Trophoblast cell (in vitro differentiated cells and primary cell): ENCODE measurements around the gene BTLA.

ENCODE experiments used
- DNase-seq, 2 donors: peaks; one replicate each; pipeline ENCODE4 v3.0.0-alpha.2; 2016
- H2AFZ ChIP-seq: 2 replicates; pipeline ENCODE4 v1.6.1; 2013; ENCODE audit warnings: low read length, moderate library complexity, mild to moderate bottlenecking; ENCODE audit not compliant: insufficient read depth, poor library complexity
- H2AK5ac ChIP-seq: 2 replicates; pipeline ENCODE4 v1.6.1; 2013; ENCODE audit warnings: mild to moderate bottlenecking, low read length
- H2BK120ac ChIP-seq: 2 replicates; pipeline ENCODE4 v1.6.1; 2013; ENCODE audit warnings: low read length, mild to moderate bottlenecking, moderate library complexity; ENCODE audit not compliant: insufficient read depth, poor library complexity
- H2BK12ac ChIP-seq: 2 replicates; pipeline ENCODE4 v1.6.1; 2013; ENCODE audit warnings: mild to moderate bottlenecking, low read length, moderate library complexity
- H2BK5ac ChIP-seq: 2 replicates; pipeline ENCODE4 v1.6.1; 2013; ENCODE audit warnings: low read length, low read depth, moderate library complexity, mild to moderate bottlenecking; ENCODE audit not compliant: poor library complexity
- H3K14ac ChIP-seq: 2 replicates; pipeline ENCODE4 v1.6.1; 2013; ENCODE audit warnings: mild to moderate bottlenecking, low read length
- H3K18ac ChIP-seq: 2 replicates; pipeline ENCODE4 v1.6.1; 2013; ENCODE audit warnings: mild to moderate bottlenecking, low read length
- H3K23ac ChIP-seq: 2 replicates; pipeline ENCODE4 v1.6.1; 2013; ENCODE audit warnings: low read length
- H3K27ac ChIP-seq: 2 replicates; pipeline ENCODE4 v1.5.1; 2013; ENCODE audit warnings: low read depth, mild to moderate bottlenecking, inconsistent platforms, low read length, moderate library complexity
- H3K27me3 ChIP-seq: 2 replicates; pipeline ENCODE4 v1.6.1; 2013; ENCODE audit warnings: inconsistent platforms, mild to moderate bottlenecking, low read length, moderate library complexity; ENCODE audit not compliant: insufficient read depth
- H3K36me3 ChIP-seq, 2 experiments: 1 replicate in 1 of 2; 2 replicates in 1 of 2; pipeline ENCODE4 v1.6.1; 2013; ENCODE audit warnings: low read length in 2 of 2, mild to moderate bottlenecking in 2 of 2, moderate library complexity in 1 of 2; ENCODE audit not compliant: insufficient read depth in 2 of 2, control insufficient read depth in 1 of 2
- H3K4ac ChIP-seq: 2 replicates; pipeline ENCODE4 v1.6.1; 2013; ENCODE audit warnings: low read depth, mild to moderate bottlenecking, low read length, moderate library complexity
- H3K4me1 ChIP-seq, 2 experiments: 1 replicate in 1 of 2; 2 replicates in 1 of 2; pipeline ENCODE4 v1.6.1; 2013; ENCODE audit warnings: low read length in 2 of 2, mild to moderate bottlenecking in 2 of 2, moderate library complexity in 1 of 2; ENCODE audit not compliant: insufficient read depth in 2 of 2, control insufficient read depth in 1 of 2
- H3K4me2 ChIP-seq: 2 replicates; pipeline ENCODE4 v1.6.1; 2013; ENCODE audit warnings: inconsistent platforms, mild to moderate bottlenecking, low read length, moderate library complexity
- H3K4me3 ChIP-seq: 2 replicates; pipeline ENCODE4 v1.5.1; 2013; ENCODE audit warnings: mild to moderate bottlenecking, low read depth, low read length, inconsistent platforms
- H3K79me1 ChIP-seq: one replicate; pipeline ENCODE4 v1.6.1; 2013; ENCODE audit warnings: low read length
- H3K79me2 ChIP-seq: 2 replicates; pipeline ENCODE4 v1.6.1; 2013; ENCODE audit warnings: low read length, mild to moderate bottlenecking; ENCODE audit not compliant: control insufficient read depth, insufficient read depth, poor library complexity
- H3K9ac ChIP-seq: 2 replicates; pipeline ENCODE4 v1.6.1; 2013; ENCODE audit warnings: mild to moderate bottlenecking, low read length
- H3K9me3 ChIP-seq: 2 replicates; pipeline ENCODE4 v1.6.1; 2013; ENCODE audit warnings: low read depth, mild to moderate bottlenecking, control low read depth, inconsistent platforms, low read length; ENCODE audit not compliant: insufficient read depth
- H4K12ac ChIP-seq: 2 replicates; pipeline ENCODE4 v1.6.1; 2013; ENCODE audit warnings: low read depth, mild to moderate bottlenecking, low read length, moderate library complexity
- H4K8ac ChIP-seq: 2 replicates; pipeline ENCODE4 v1.6.1; 2013; ENCODE audit warnings: low read depth, mild to moderate bottlenecking, low read length, moderate library complexity
- H4K91ac ChIP-seq: one replicate; pipeline ENCODE4 v1.6.1; 2013; ENCODE audit warnings: low read depth, mild to moderate bottlenecking, low read length, moderate library complexity
- WGBS: extraction: QIAGEN DNeasy Blood & Tissue Kit; methylation state at CpG from one replicate; pipeline ENCODE4 v1.1.7; 2013; ENCODE audit warnings: missing lambda C conversion rate; ENCODE audit not compliant: insufficient read length, insufficient coverage; ENCODE audit errors: extremely low coverage; 5-methylcytosine and 5-hydroxymethylcytosine counted together

BTLA gene

DNA sequence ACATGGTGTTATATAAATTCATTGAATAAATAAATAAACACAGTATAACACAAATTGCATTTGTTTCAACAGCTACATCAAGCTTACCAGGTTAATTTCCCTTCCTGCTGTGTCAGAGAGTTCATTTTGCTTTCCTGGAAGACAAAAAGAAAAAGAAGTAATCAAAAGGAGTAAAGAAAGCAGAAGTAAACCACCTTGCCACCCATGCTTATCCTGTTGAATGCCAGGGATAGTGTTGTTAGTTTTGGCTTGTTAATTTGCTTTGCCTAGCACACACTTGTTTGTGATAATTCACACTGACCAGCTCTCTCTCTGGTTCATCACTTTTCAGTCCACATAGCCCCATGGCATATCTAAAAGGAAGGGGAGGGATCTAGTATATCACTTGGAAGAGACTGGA, 29.6 kb downstream of the BTLA start:
- Histone ChIP-seq H2AK5ac (no peak overlapping the region), H3K4me3 (no peak overlapping the region), H3K23ac (no peak overlapping the region), H4K8ac (no peak overlapping the region), H3K4me1 (no peaks in the 10 kb centered on the region), H3K9ac (no peak overlapping the region), H2BK5ac (no peak overlapping the region), H2AFZ (no peak overlapping the region), H3K79me1 (no peaks in the 10 kb centered on the region), H3K9me3 (no peaks in the 10 kb centered on the region), H2BK12ac (no peak overlapping the region), H4K12ac (no peak overlapping the region), H2BK120ac (no peak overlapping the region), H3K79me2 (no peaks in the 10 kb centered on the region), H3K4ac (no peak overlapping the region), H3K27me3 (no peaks in the 10 kb centered on the region), H3K36me3 (no peaks in the 10 kb centered on the region), H3K4me2 (no peak overlapping the region), H4K91ac (no peak overlapping the region), H3K14ac (no peak overlapping the region), H3K27ac (no peak overlapping the region), H3K18ac (no peak overlapping the region)
- DNase-seq: no peak

DNA sequence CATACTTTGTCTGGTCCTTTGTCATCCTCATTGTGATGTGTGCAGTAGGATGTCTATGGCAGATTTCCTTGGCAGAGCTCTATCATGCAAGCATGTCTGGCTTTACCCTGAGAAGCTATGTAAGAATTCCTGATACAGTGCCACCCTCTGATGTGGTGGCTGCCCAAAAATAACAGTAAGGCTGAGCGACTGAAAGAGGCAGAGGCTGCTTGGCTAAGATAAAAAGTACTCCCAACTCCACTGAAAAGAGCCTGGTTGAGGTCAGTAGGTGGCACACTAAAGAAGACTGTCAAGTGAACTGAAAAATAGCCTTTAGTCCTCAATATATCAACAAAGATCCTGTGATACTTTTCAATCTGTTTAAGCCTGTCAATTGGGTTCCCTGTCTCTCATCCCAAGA, 31.7 kb downstream of the BTLA start:
- Histone ChIP-seq H4K91ac (no peak overlapping the region), H3K9ac (no peak overlapping the region), H3K18ac (no peak overlapping the region), H2AFZ (no peak overlapping the region), H3K79me2 (no peaks in the 10 kb centered on the region), H3K9me3 (no peaks in the 10 kb centered on the region), H3K4me3 (no peak overlapping the region), H3K4ac (no peak overlapping the region), H3K4me2 (no peak overlapping the region), H3K27ac (no peak overlapping the region), H2BK120ac (no peak overlapping the region), H3K14ac (no peak overlapping the region), H4K12ac (no peak overlapping the region), H3K79me1 (no peaks in the 10 kb centered on the region), H2AK5ac (no peak overlapping the region), H3K23ac (no peak overlapping the region), H2BK12ac (no peak overlapping the region), H3K27me3 (no peaks in the 10 kb centered on the region), H4K8ac (no peak overlapping the region), H3K36me3 (no peaks in the 10 kb centered on the region), H3K4me1 (no peaks in the 10 kb centered on the region), H2BK5ac (no peak overlapping the region)
- WGBS: no CpG with 5 or more reads among the region's 1 CpG
- no peak for DNase-seq

GRCh38 chr3:112466020-112466419, 33.3 kb downstream of the BTLA start:
- Histone ChIP-seq H4K91ac (no peak overlapping the region), H2BK5ac (no peak overlapping the region), H2AFZ (no peak overlapping the region), H3K9ac (no peak overlapping the region), H3K4me1 (no peaks in the 10 kb centered on the region), H3K4me2 (no peak overlapping the region), H3K79me1 (no peaks in the 10 kb centered on the region), H3K79me2 (no peaks in the 10 kb centered on the region), H3K27me3 (no peaks in the 10 kb centered on the region), H3K36me3 (no peaks in the 10 kb centered on the region), H3K9me3 (no peaks in the 10 kb centered on the region), H2BK12ac (no peak overlapping the region), H2BK120ac (no peak overlapping the region), H3K27ac (no peak overlapping the region), H3K23ac (no peak overlapping the region), H2AK5ac (no peak overlapping the region), H3K14ac (no peak overlapping the region), H4K8ac (no peak overlapping the region), H4K12ac (no peak overlapping the region), H3K4me3 (no peak overlapping the region), H3K4ac (no peak overlapping the region), H3K18ac (no peak overlapping the region)
- WGBS: no CpG with 5 or more reads among the region's 1 CpG
- no peak for DNase-seq

DNA sequence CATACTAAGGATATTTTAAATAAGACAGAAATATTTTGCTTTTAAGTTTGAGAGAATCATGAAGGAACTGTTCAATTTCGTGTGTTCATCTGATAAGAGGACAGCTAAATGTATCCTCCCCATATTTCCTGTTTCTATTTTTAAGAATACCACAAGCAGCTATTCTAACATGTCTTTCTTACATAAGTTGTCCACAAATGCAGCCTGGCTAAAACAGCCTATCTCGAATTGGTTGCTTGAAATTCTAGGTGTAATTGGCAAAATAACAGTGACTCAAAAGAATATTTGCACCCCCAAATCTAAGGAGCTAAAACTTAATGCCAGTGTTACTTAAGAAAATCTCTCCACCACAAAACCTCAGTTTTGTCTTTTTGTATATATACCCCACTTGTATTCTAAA, 35.0 kb downstream of the BTLA start:
- no peaks in the 10 kb centered on the region for H3K27me3 ChIP-seq
- H3K79me2 ChIP-seq: no peaks in the 10 kb centered on the region
- DNase-seq: no peak
- no peak overlapping the region for H2BK5ac ChIP-seq
- H3K23ac ChIP-seq: no peak overlapping the region
- H4K91ac ChIP-seq: no peak overlapping the region
- no CpG with 5 or more reads among the region's 2 CpGs for whole genome bisulfite sequencing
- no peaks in the 10 kb centered on the region for H3K79me1 ChIP-seq
- H3K4ac ChIP-seq: no peak overlapping the region
- H4K12ac ChIP-seq: no peak overlapping the region
- no peak overlapping the region for H3K14ac ChIP-seq
- no peak overlapping the region for H3K27ac ChIP-seq
- no peak overlapping the region for H3K9ac ChIP-seq
- H2AK5ac ChIP-seq: no peak overlapping the region
- H3K18ac ChIP-seq: no peak overlapping the region
- no peak overlapping the region for H2BK120ac ChIP-seq
- H2BK12ac ChIP-seq: no peak overlapping the region
- H3K4me2 ChIP-seq: no peak overlapping the region
- no peak overlapping the region for H4K8ac ChIP-seq
- H2AFZ ChIP-seq: no peak overlapping the region
- H3K4me1 ChIP-seq: no peaks in the 10 kb centered on the region
- no peaks in the 10 kb centered on the region for H3K36me3 ChIP-seq
- no peaks in the 10 kb centered on the region for H3K9me3 ChIP-seq
- H3K4me3 ChIP-seq: no peak overlapping the region

GRCh38 chr3:112463250-112463649, 36.0 kb downstream of the BTLA start:
- no peak overlapping the region for H3K4me2 ChIP-seq
- no peak overlapping the region for H4K12ac ChIP-seq
- no peak overlapping the region for H3K4me3 ChIP-seq
- H3K14ac ChIP-seq: no peak overlapping the region
- no peak overlapping the region for H2BK120ac ChIP-seq
- H2BK5ac ChIP-seq: no peak overlapping the region
- no peaks in the 10 kb centered on the region for H3K79me1 ChIP-seq
- no peak overlapping the region for H2BK12ac ChIP-seq
- H3K27ac ChIP-seq: no peak overlapping the region
- WGBS: no CpG with 5 or more reads among the region's 5 CpGs
- H3K36me3 ChIP-seq: no peaks in the 10 kb centered on the region
- no peaks in the 10 kb centered on the region for H3K9me3 ChIP-seq
- no peak for DNase-seq
- no peaks in the 10 kb centered on the region for H3K79me2 ChIP-seq
- H2AK5ac ChIP-seq: no peak overlapping the region
- H3K27me3 ChIP-seq: no peaks in the 10 kb centered on the region
- H3K23ac ChIP-seq: no peak overlapping the region
- no peak overlapping the region for H4K8ac ChIP-seq
- H3K4ac ChIP-seq: no peak overlapping the region
- no peak overlapping the region for H3K9ac ChIP-seq
- H3K18ac ChIP-seq: no peak overlapping the region
- no peak overlapping the region for H4K91ac ChIP-seq
- no peak overlapping the region for H2AFZ ChIP-seq
- H3K4me1 ChIP-seq: no peaks in the 10 kb centered on the region
